ENCODE measurements around the gene CECR2.
"Not testable (repeated sequence)": the region's sequence is repeated elsewhere in the genome, so short reads cannot be mapped to it uniquely, and the experiment has no call there.

The CECR2 gene

DNA sequence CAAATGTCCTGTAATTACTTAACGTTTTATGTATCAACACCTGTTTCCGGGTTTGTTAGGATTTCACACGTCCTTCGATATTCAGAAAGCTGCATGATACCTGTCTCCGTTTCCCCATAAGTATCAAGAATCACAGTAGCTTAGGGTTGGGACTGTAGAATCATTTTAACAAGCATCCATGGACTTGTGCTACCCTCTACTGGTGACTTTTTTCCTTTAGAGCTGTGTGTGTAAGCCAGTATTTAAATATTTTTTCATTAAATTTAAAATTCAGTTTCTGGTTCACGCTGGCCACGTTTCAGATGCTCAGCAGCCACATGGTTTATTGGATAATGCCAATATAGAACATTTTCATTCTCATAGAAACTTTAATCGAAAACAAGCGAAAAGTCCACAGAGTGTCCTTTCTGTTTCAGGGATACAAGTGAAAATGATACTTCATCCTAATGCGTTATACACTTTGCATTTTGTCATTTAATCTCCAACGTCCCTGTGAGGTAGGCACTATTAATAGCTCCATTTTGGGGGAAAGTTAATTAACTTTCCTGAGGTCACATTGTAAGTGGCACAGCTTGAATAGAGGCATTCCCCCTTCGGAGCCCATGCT, 132.5 kb downstream of the CECR2 start:
- Mint-ChIP-seq H3K27ac (no peak overlapping the region), H3K27me3 (ENCODE audit: low read depth) (no peaks in the 10 kb centered on the region), H3K9me3 (no peaks in the 10 kb centered on the region), H3K36me3 (ENCODE audit: low read depth) (no peaks in the 10 kb centered on the region), H3K4me1 (ENCODE audit: low read depth) (no peaks in the 10 kb centered on the region), H3K4me3 (no peak overlapping the region)
- DNase-seq (ENCODE audit: low spot score): peak; percentile 5

DNA sequence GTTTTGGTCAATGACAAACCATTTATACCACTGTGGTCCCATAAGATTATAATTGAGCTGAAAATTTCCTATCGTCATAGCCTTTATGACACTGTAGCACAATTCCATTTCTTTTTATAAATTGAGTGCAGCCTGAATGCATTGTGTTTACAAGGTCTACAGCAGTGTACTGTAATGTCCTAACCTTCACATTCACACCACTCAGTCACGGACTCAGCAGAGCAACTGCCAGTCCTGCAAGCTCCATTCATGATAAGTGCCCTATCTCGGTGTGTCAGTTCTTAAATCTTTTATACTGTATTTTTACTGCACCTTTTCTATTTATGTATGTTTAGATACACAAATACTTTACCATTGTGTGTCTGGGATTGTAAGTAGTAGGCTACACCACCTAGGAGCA, 138.8 kb downstream of the CECR2 start:
- Mint-ChIP-seq H3K4me1 (ENCODE audit: low read depth) (no peaks in the 10 kb centered on the region), H3K36me3 (ENCODE audit: low read depth) (no peaks in the 10 kb centered on the region), H3K4me3 (no peak overlapping the region), H3K27me3 (ENCODE audit: low read depth) (peaks cover 3% of the 10 kb centered on the region), H3K9me3 (no peaks in the 10 kb centered on the region), H3K27ac (no peak overlapping the region)
- DNase-seq (ENCODE audit: low spot score): no peak

DNA sequence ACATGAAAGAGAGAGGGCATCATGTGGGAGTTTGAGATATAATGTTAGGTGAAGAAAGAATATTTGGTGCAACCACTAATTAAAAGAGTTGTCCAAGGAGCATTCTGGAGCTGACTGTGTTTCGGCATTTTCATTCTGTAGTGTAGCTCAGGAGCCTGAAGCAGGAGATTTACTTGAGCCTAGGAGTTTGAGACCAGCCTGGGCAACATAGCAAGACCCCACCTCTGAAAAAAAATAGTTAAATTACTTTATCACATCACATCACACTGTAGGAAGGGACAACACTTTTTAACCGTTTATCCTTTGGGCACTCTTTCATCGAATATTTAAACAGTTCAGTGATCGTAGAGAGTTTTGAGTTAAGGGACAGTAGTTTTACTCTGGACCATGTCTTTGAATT, 143.7 kb downstream of the CECR2 start:
- H3K4me3 Mint-ChIP-seq: no peak overlapping the region
- H3K9me3 Mint-ChIP-seq: no peaks in the 10 kb centered on the region
- no peaks in the 10 kb centered on the region for H3K4me1 Mint-ChIP-seq (ENCODE audit: low read depth)
- no peak for DNase-seq (ENCODE audit: low spot score)
- H3K27ac Mint-ChIP-seq: no peak overlapping the region
- H3K36me3 Mint-ChIP-seq (ENCODE audit: low read depth): no peaks in the 10 kb centered on the region
- H3K27me3 Mint-ChIP-seq (ENCODE audit: low read depth): peaks cover 12% of the 10 kb centered on the region

DNA sequence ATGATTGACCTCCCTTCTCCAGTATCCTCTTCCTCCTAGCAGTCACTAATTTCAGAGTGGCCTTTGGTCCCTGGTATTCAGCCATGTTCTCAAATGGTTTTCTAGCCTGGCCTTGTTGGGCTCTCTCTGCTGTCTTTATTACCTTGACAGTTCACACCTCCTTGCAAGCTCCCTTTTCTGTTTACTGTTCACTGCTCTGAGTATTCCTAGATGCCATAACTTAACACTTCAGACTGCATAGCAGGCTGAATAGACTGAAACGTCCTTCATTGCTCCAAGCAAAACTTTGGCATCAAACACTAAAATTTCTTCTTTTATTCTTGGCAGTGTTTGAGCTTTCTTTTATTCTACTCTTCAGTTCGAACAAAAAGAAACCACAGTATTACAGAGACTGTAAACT, 144.4 kb downstream of the CECR2 start:
- Mint-ChIP-seq H3K9me3 (no peaks in the 10 kb centered on the region), H3K27ac (no peak overlapping the region), H3K4me3 (no peak overlapping the region), H3K36me3 (ENCODE audit: low read depth) (no peaks in the 10 kb centered on the region), H3K4me1 (ENCODE audit: low read depth) (no peaks in the 10 kb centered on the region), H3K27me3 (ENCODE audit: low read depth) (peaks cover 12% of the 10 kb centered on the region)
- no peak for DNase-seq (ENCODE audit: low spot score)

DNA sequence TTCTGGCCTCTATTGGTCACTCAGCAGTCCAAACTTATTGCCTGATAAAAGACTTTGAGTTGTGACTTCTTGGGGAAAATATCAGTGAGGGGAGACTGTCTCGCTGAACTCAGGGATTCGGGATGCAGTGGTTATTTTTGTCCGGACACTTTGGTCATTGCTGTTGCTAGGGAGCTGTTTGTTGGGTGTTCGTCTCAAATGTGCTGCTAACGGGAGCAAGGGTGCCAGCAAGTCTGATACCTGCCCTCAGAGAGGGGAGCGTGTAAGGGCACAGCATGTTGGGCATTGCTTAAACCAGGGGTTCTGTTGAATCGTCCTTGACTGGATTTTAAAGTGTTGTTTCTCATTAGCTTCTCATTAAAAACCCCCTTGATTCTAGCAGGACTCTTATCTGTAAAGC, 144.8 kb downstream of the CECR2 start:
- peaks cover 11% of the 10 kb centered on the region for H3K27me3 Mint-ChIP-seq (ENCODE audit: low read depth)
- DNase-seq (ENCODE audit: low spot score): no peak
- no peaks in the 10 kb centered on the region for H3K4me1 Mint-ChIP-seq (ENCODE audit: low read depth)
- H3K4me3 Mint-ChIP-seq: no peak overlapping the region
- no peaks in the 10 kb centered on the region for H3K36me3 Mint-ChIP-seq (ENCODE audit: low read depth)
- no peaks in the 10 kb centered on the region for H3K9me3 Mint-ChIP-seq
- no peak overlapping the region for H3K27ac Mint-ChIP-seq

DNA sequence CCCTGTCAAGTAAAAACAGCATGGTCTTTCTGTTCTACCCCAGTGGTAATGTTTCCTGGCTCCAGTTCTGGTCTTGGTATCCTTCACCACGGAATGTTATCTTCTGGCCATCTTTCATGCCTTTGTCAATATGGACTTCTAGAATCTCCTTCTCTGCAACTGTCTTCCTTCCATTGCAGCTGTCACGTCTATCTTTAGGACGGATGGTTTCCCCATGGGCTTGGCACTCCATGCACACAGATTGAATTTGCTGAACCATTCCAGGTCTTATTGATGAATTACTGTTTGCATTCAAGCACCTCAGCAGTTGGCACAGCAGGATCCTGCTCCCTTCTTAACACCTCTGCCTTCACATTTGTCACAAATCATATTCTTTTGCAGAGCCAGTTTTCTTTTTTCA, 149.1 kb downstream of the CECR2 start:
- Mint-ChIP-seq H3K4me1 (ENCODE audit: low read depth) (no peaks in the 10 kb centered on the region), H3K36me3 (ENCODE audit: low read depth) (no peaks in the 10 kb centered on the region)

DNA sequence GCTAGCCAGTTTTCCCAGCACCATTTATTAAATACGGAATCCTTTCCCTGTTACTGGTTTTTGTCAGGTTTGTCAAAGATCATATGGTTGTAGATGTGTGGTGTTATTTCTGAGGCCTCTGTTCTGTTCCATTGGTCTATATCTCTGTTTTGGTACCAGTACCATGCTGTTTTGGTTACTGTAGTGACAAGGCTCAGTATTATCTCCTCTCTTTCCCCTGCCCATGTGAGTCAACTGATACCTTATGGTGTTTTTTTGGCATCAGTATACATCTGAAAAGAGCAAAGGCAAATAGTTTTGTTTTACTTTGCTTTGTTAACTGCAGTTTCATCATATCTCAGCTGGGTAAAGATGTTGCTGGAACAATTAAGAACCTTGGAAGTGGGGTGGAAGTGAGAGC, 152.7 kb downstream of the CECR2 start:
- not testable (repeated sequence) for H3K36me3 Mint-ChIP-seq (ENCODE audit: low read depth); DNase-seq (ENCODE audit: low spot score); H3K9me3 Mint-ChIP-seq; H3K27ac Mint-ChIP-seq; H3K27me3 Mint-ChIP-seq (ENCODE audit: low read depth); H3K4me3 Mint-ChIP-seq; H3K4me1 Mint-ChIP-seq (ENCODE audit: low read depth)

More for the DNA sequence above, 149.1 kb downstream of the CECR2 start:
- Mint-ChIP-seq H3K9me3 (no peaks in the 10 kb centered on the region), H3K27ac (no peak overlapping the region), H3K27me3 (ENCODE audit: low read depth) (peaks cover 11% of the 10 kb centered on the region), H3K4me3 (no peak overlapping the region)
- DNase-seq (ENCODE audit: low spot score): no peak

DNA sequence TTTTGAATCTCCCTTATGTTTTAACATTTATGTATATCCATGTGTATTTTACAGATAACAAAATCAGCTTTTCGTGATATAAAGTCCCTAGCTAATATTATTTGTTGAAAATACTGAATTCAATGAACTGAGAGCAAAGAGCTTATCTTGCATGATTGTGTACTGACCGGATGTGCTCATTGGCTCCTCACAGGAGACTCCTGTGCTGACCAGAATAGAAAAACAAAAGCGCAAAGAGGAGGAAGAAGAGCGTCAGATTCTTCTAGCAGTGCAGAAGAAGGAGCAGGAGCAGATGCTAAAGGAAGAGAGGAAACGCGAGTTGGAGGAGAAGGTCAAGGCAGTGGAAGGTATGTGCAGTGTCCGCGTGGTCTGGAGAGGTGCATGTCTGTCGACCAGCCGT, 154.7 kb downstream of the CECR2 start:
- Mint-ChIP-seq H3K9me3 (no peaks in the 10 kb centered on the region), H3K36me3 (ENCODE audit: low read depth) (no peaks in the 10 kb centered on the region), H3K27ac (no peak overlapping the region), H3K4me3 (no peak overlapping the region), H3K27me3 (ENCODE audit: low read depth) (peaks cover 18% of the 10 kb centered on the region), H3K4me1 (ENCODE audit: low read depth) (peaks cover 3% of the 10 kb centered on the region)
- DNase-seq (ENCODE audit: low spot score): no peak

DNA sequence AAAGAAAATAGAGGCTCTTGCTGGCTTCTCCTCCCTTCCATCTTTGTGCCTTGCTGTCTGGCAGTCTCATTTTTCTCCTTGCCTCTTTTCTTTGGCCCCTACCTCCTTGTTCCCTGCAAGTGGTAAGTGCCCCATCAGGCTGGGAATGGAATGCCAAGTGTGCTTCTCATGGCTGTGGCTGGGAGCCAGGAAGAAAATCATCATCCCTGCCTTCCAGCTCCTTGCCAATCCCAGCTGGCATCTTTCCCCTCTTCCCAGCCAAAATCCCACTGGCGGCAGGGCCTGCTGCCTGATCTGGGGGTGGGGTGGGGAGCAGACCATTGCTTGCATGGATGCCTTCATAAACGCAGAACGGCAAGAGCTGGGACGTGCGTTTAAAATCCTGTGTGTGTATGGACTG, 167.0 kb downstream of the CECR2 start:
- no peaks in the 10 kb centered on the region for H3K4me1 Mint-ChIP-seq (ENCODE audit: low read depth)
- no peaks in the 10 kb centered on the region for H3K27me3 Mint-ChIP-seq (ENCODE audit: low read depth)
- no peak for DNase-seq (ENCODE audit: low spot score)
- no peak overlapping the region for H3K27ac Mint-ChIP-seq
- H3K36me3 Mint-ChIP-seq (ENCODE audit: low read depth): no peaks in the 10 kb centered on the region
- H3K9me3 Mint-ChIP-seq: no peaks in the 10 kb centered on the region
- no peak overlapping the region for H3K4me3 Mint-ChIP-seq

DNA sequence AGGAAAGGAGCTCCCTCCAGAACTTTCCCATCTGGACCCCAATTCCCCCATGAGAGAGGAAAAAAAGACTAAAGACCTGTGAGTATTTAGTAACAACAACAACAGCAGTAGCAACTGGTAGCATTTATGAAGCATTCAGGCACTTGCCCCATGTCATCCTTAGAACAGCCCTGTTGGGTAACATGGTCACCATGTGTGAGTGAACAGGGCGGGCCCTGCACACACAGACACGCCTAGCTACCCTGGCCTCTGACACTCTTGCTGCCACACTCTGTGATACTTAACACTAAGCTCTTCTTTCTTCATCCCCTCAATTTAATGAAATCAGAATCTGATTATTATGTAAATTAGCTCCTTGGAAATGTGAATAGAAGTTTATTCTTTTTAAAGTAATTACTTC, 167.9 kb downstream of the CECR2 start:
- no peak for DNase-seq (ENCODE audit: low spot score)
- no peak overlapping the region for H3K4me3 Mint-ChIP-seq
- H3K4me1 Mint-ChIP-seq (ENCODE audit: low read depth): no peaks in the 10 kb centered on the region
- no peak overlapping the region for H3K27ac Mint-ChIP-seq
- H3K9me3 Mint-ChIP-seq: no peaks in the 10 kb centered on the region
- no peaks in the 10 kb centered on the region for H3K27me3 Mint-ChIP-seq (ENCODE audit: low read depth)
- no peaks in the 10 kb centered on the region for H3K36me3 Mint-ChIP-seq (ENCODE audit: low read depth)

DNA sequence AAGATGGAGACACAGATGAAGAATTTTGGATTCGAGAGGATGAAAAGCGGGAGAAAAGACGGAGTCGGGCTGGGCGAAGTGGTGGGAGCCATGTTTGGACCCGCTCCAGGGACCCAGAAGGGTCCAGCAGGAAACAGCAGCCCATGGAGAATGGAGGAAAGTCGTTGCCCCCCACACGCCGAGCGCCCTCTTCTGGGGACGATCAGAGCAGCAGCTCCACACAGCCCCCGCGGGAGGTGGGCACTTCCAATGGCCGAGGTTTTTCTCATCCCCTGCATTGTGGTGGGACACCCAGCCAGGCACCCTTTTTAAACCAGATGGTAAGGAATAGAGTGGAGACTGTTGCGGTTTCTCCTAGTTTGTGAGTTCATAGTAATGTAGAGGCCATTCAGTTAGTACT, 171.2 kb downstream of the CECR2 start:
- Mint-ChIP-seq H3K4me1 (ENCODE audit: low read depth) (no peaks in the 10 kb centered on the region), H3K4me3 (no peak overlapping the region), H3K36me3 (ENCODE audit: low read depth) (no peaks in the 10 kb centered on the region), H3K9me3 (no peaks in the 10 kb centered on the region), H3K27me3 (ENCODE audit: low read depth) (no peaks in the 10 kb centered on the region), H3K27ac (no peak overlapping the region)
- no peak for DNase-seq (ENCODE audit: low spot score)

DNA sequence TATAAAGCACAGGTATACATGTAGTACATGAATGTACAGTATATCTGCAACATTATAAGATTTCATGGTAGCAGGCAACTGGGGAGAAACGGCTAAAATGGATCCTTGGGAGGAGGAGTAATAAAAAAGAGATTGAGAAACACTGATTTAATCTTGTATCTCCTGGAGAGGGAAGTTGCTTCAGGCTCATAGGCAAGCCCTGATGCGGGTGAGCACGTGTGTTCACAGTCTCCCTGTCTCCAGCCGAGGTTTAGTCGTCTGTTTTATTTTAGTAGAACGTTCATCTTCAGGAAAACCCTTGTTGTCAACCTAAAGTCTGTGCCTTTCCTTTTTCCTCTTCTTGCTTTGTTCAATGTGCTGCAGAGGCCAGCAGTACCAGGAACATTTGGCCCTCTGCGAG, 172.2 kb downstream of the CECR2 start:
- no peak for DNase-seq (ENCODE audit: low spot score)
- Mint-ChIP-seq H3K27me3 (ENCODE audit: low read depth) (no peaks in the 10 kb centered on the region), H3K4me1 (ENCODE audit: low read depth) (no peaks in the 10 kb centered on the region), H3K27ac (no peak overlapping the region), H3K4me3 (no peak overlapping the region), H3K9me3 (no peaks in the 10 kb centered on the region), H3K36me3 (ENCODE audit: low read depth) (no peaks in the 10 kb centered on the region)

DNA sequence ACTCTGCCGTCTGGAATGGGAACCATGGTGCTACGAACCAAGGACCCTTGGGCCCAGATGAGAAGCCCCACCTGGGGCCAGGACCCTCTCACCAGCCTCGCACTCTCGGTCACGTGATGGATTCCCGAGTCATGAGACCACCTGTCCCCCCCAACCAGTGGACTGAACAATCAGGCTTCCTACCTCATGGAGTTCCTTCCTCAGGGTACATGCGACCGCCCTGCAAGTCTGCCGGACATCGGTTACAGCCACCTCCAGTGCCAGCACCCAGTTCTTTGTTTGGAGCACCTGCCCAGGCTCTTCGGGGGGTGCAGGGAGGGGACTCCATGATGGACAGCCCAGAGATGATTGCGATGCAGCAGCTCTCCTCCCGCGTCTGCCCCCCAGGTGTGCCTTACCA, 173.2 kb downstream of the CECR2 start:
- no peaks in the 10 kb centered on the region for H3K9me3 Mint-ChIP-seq
- no peak overlapping the region for H3K27ac Mint-ChIP-seq
- H3K36me3 Mint-ChIP-seq (ENCODE audit: low read depth): no peaks in the 10 kb centered on the region
- no peak overlapping the region for H3K4me3 Mint-ChIP-seq
- no peaks in the 10 kb centered on the region for H3K27me3 Mint-ChIP-seq (ENCODE audit: low read depth)
- H3K4me1 Mint-ChIP-seq (ENCODE audit: low read depth): no peaks in the 10 kb centered on the region
- DNase-seq (ENCODE audit: low spot score): no peak

DNA sequence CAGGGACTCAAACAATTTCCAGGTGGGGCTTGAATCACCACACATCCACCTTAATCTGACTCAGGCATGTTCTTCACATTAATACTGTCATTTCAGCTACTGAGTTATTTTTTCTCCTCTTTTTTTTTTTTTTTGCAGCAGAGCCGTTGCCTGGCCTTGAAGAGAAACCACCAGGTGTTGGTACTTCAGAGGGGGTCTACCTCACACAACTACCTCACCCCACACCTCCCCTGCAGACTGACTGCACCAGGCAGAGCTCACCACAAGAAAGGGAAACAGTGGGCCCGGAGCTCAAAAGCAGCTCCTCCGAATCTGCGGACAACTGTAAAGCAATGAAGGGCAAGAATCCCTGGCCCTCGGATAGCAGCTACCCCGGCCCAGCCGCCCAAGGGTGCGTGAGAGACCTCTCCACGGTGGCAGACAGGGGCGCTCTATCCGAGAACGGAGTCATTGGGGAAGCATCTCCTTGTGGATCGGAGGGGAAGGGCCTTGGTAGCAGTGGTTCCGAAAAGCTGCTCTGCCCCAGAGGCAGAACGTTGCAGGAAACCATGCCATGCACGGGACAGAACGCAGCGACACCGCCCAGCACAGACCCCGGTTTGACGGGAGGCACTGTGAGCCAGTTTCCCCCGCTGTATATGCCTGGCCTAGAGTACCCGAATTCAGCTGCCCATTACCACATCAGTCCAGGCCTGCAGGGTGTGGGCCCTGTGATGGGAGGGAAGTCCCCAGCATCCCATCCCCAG, 178.9 kb downstream of the CECR2 start:
- H3K9me3 Mint-ChIP-seq: no peaks in the 10 kb centered on the region
- no peak overlapping the region for H3K27ac Mint-ChIP-seq
- no peak overlapping the region for H3K4me3 Mint-ChIP-seq
- no peaks in the 10 kb centered on the region for H3K36me3 Mint-ChIP-seq (ENCODE audit: low read depth)
- no peaks in the 10 kb centered on the region for H3K27me3 Mint-ChIP-seq (ENCODE audit: low read depth)
- H3K4me1 Mint-ChIP-seq (ENCODE audit: low read depth): no peaks in the 10 kb centered on the region
- DNase-seq (ENCODE audit: low spot score): no peak

DNA sequence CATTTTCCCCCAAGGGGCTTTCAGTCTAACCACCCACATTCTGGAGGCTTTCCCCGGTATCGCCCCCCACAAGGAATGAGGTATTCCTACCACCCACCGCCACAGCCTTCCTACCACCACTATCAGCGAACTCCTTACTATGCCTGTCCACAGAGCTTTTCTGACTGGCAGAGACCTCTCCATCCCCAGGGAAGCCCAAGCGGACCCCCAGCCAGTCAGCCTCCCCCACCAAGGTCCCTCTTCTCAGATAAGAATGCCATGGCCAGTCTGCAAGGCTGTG, 179.4 kb downstream of the CECR2 start:
- Mint-ChIP-seq H3K27me3 (ENCODE audit: low read depth) (no peaks in the 10 kb centered on the region), H3K27ac (no peak overlapping the region), H3K36me3 (ENCODE audit: low read depth) (no peaks in the 10 kb centered on the region), H3K4me3 (no peak overlapping the region), H3K4me1 (ENCODE audit: low read depth) (no peaks in the 10 kb centered on the region), H3K9me3 (no peaks in the 10 kb centered on the region)
- DNase-seq (ENCODE audit: low spot score): no peak
